ENCODE measurements around the gene PSME1. TPM values are rescaled to one million over a fixed set of nuclear protein-coding genes. Genes with fewer than 3 reads are reported as not detected.

The PSME1 gene
- total RNA-seq = 100 to 1,000 TPM; 125 to 192 TPM
- 100 to 1,000 TPM; 286 to 311 TPM for polyA plus RNA-seq
- long read RNA-seq, donor 1, transcript PSME1-201 (11 exons, 1,006 nt) = major isoform, 116 of 232 reads
- long read RNA-seq, donor 1, partial matches to known transcripts = 112 of 232 reads
- long read RNA-seq, donor 1, other reads (novel, unspliced or antisense) = 0 of 232 reads
- long read RNA-seq, donor 2, transcript PSME1-201 (11 exons, 1,006 nt) = major isoform, 42 of 92 reads
- long read RNA-seq, donor 2, partial matches to known transcripts = 47 of 92 reads
- long read RNA-seq, donor 2, other reads (novel, unspliced or antisense) = 0 of 92 reads
- long read RNA-seq, donor 3, transcript PSME1-201 (11 exons, 1,006 nt) = major isoform, 52 of 113 reads
- long read RNA-seq, donor 3, partial matches to known transcripts = 59 of 113 reads
- long read RNA-seq, donor 3, other reads (novel, unspliced or antisense) = 0 of 113 reads
- long read RNA-seq, donor 4, transcript PSME1-201 (11 exons, 1,006 nt) = major isoform, 47 of 70 reads
- long read RNA-seq, donor 4, partial matches to known transcripts = 22 of 70 reads
- long read RNA-seq, donor 4, other reads (novel, unspliced or antisense) = 0 of 70 reads
- long read RNA-seq, donor 5, transcript PSME1-201 (11 exons, 1,006 nt) = major isoform, 98 of 192 reads
- long read RNA-seq, donor 5, partial matches to known transcripts = 78 of 192 reads
- long read RNA-seq, donor 5, other reads (novel, unspliced or antisense) = 8 of 192 reads

DNA sequence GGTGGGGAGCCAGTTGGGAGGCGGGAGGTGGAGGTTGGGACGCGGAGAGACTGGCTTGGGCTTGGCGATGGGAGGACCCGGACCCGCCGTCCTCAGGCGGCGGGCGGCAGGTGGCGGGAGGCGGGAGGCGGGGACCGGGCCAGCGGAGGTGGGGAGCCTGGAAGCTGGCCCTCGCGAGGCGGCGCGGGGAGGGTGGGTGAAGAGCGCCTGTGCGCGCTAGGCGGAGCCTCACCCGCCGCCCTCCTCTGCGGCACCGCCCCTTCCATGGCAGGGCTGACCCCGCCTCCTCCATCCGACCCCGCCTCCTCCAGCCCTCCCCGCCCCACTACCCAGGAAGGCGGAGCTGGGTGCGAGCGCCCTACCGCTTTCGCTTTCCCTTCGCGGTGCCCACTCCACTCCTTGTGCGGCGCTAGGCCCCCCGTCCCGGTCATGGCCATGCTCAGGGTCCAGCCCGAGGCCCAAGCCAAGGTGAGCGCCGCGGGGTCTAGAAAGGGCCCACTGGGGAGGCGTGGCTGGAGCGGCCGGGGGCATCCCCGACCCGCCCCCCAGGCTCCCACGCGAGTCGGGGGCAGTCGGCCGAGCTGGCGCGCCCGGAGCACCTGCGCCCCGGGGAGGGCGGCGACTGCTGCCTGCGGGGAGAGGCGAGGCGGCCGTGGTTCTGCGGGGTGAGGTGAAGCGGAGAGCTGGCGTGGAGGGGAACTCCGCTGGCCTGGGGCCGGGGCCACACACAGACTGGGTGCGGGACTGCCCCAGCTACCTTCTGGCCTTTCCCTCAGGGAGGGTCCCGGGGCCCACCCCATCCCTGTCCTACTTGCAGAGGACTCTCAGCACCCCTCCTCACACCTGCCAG lies at the start of gene PSME1:
PSME1 (plus strand) TSS at position 361 of the 850 bp plus-strand sequence; CDS start at position 430, 69 bp downstream.
- peaks cover 0 to 24% (median 7%) of the 10 kb centered on the region in 5 donors for H3K4me1 ChIP-seq (ENCODE audit: control insufficient read depth in 5 of 5, insufficient read depth in 5 of 5, low read length in 5 of 5)
- peak within 1 kb of the TSS; percentile 80 to 93 for H3K27ac ChIP-seq (ENCODE audit: low read depth in 1 of 2, low read length in 1 of 2)
- DNase-seq = peak; percentile 91 to 95 (median 94)
- H3K27me3 ChIP-seq (ENCODE audit: control insufficient read depth in 3 of 3, insufficient read depth in 3 of 3, low read length in 2 of 3) = no peaks in the 10 kb centered on the region
- peak; percentile 99 for ATAC-seq (ENCODE audit: insufficient read depth, low FRiP score)
- H3K4me3 ChIP-seq = peak within 1 kb of the TSS; percentile 69
- TF ChIP-seq, protein P1, sequence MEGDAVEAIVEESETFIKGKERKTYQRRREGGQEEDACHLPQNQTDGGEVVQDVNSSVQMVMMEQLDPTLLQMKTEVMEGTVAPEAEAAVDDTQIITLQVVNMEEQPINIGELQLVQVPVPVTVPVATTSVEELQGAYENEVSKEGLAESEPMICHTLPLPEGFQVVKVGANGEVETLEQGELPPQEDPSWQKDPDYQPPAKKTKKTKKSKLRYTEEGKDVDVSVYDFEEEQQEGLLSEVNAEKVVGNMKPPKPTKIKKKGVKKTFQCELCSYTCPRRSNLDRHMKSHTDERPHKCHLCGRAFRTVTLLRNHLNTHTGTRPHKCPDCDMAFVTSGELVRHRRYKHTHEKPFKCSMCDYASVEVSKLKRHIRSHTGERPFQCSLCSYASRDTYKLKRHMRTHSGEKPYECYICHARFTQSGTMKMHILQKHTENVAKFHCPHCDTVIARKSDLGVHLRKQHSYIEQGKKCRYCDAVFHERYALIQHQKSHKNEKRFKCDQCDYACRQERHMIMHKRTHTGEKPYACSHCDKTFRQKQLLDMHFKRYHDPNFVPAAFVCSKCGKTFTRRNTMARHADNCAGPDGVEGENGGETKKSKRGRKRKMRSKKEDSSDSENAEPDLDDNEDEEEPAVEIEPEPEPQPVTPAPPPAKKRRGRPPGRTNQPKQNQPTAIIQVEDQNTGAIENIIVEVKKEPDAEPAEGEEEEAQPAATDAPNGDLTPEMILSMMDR (IDR thresholded peaks at IDR 0.05; ENCODE audit: control extremely low read depth, extremely low read depth) = no peak
- H3K9me3 ChIP-seq (ENCODE audit: control insufficient read depth in 4 of 4, insufficient read depth in 3 of 4, low read length in 3 of 4) = no peaks in the 10 kb centered on the region
- 0 to 1% methylated on average over 30 to 75 of the region's 75 CpGs for WGBS, 2 donors
- peaks cover 0 to 20% (median 12%) of the 10 kb centered on the region in 4 donors for H3K36me3 ChIP-seq (ENCODE audit: control insufficient read depth in 4 of 4, insufficient read depth in 4 of 4, low read length in 4 of 4)
- peak within 1 kb of the TSS; percentile 37 to 81 for H3K9ac ChIP-seq (ENCODE audit: insufficient read depth in 1 of 2, low read length in 2 of 2)

DNA sequence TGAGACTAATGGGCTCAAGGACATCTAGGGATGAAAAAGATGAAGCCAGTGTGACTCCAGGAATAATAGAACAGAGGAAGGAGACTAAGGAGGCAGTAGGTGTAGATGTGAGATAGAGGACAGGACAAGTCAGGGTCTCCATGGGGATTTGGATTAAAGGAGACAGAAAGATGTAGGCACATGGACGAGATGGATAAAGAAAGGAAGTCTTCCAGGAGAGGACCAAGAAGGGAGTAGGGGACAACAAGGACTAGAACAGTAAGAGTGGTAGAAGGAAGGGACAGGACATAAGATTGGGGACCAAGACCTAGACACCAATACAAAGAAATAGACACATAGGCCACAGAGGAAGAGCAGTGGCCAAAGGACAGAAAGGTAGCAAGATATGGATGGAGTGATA lies 49.0 kb upstream of the PSME1 start:
- Histone ChIP-seq H3K9ac (ENCODE audit: insufficient read depth in 1 of 2, low read length in 2 of 2) (no peak overlapping the region), H3K27ac (ENCODE audit: low read depth in 1 of 2, low read length in 1 of 2) (no peak overlapping the region), H3K4me1 (ENCODE audit: control insufficient read depth in 5 of 5, insufficient read depth in 5 of 5, low read length in 5 of 5) (no peaks in the 10 kb centered on the region), H3K9me3 (ENCODE audit: control insufficient read depth in 4 of 4, insufficient read depth in 3 of 4, low read length in 3 of 4) (no peaks in the 10 kb centered on the region), H3K27me3 (ENCODE audit: control insufficient read depth in 3 of 3, insufficient read depth in 3 of 3, low read length in 2 of 3) (peaks cover 0 to 7% (median 0%) of the 10 kb centered on the region in 3 donors), H3K4me3 (no peak overlapping the region), H3K36me3 (ENCODE audit: control insufficient read depth in 4 of 4, insufficient read depth in 4 of 4, low read length in 4 of 4) (no peaks in the 10 kb centered on the region)
- WGBS, 2 donors = 81 to 87% methylated on average over 1 of the region's 1 CpG
- no peak for ATAC-seq (ENCODE audit: insufficient read depth, low FRiP score)
- no peak for DNase-seq
- TF ChIP-seq, protein P1 (IDR thresholded peaks at IDR 0.05; ENCODE audit: control extremely low read depth, extremely low read depth) = no peak

GRCh38 chr14:24088095-24088494 lies 47.9 kb upstream of the PSME1 start:
- ATAC-seq (ENCODE audit: insufficient read depth, low FRiP score) (no peak), DNase-seq (no peak)
- Histone ChIP-seq H3K27ac (ENCODE audit: low read depth in 1 of 2, low read length in 1 of 2) (no peak overlapping the region), H3K27me3 (ENCODE audit: control insufficient read depth in 3 of 3, insufficient read depth in 3 of 3, low read length in 2 of 3) (peaks cover 0 to 5% (median 0%) of the 10 kb centered on the region in 3 donors), H3K4me3 (no peak overlapping the region), H3K9me3 (ENCODE audit: control insufficient read depth in 4 of 4, insufficient read depth in 3 of 4, low read length in 3 of 4) (no peaks in the 10 kb centered on the region), H3K36me3 (ENCODE audit: control insufficient read depth in 4 of 4, insufficient read depth in 4 of 4, low read length in 4 of 4) (no peaks in the 10 kb centered on the region), H3K9ac (ENCODE audit: insufficient read depth in 1 of 2, low read length in 2 of 2) (no peak overlapping the region), H3K4me1 (ENCODE audit: control insufficient read depth in 5 of 5, insufficient read depth in 5 of 5, low read length in 5 of 5) (no peaks in the 10 kb centered on the region)
- TF ChIP-seq, protein P1 (IDR thresholded peaks at IDR 0.05; ENCODE audit: control extremely low read depth, extremely low read depth) = no peak
- 85 to 90% methylated on average over 2 of the region's 2 CpGs for WGBS, 2 donors
